Ishikawa (cell line): Measurements from ENCODE around the gene FOXO3.

Experiments used
- CEBPB ChIP-seq: IDR thresholded peaks from 2 replicates; pipeline ENCODE4 v1.6.1; 2012
- CREB1 ChIP-seq: IDR thresholded peaks from 2 replicates; pipeline ENCODE4 v1.6.1; 2012; ENCODE audit warnings: low read depth
- EGR1 ChIP-seq: IDR thresholded peaks from 2 replicates; pipeline ENCODE4 v1.6.1; 2012
- EP300 ChIP-seq: IDR thresholded peaks from 2 replicates; pipeline ENCODE4 v1.6.1; 2012; ENCODE audit warnings: borderline replicate concordance
- FOXM1 ChIP-seq: IDR thresholded peaks from 2 replicates; pipeline ENCODE4 v1.6.1; 2012; ENCODE audit warnings: low read depth, borderline replicate concordance
- NFIC ChIP-seq: IDR thresholded peaks from 2 replicates; pipeline ENCODE4 v1.6.1; 2012
- RAD21 ChIP-seq: IDR thresholded peaks from 2 replicates; pipeline ENCODE4 v1.6.1; 2012; ENCODE audit warnings: low read depth
- TAF1 ChIP-seq: IDR thresholded peaks from 2 replicates; pipeline ENCODE4 v1.6.1; 2012; ENCODE audit warnings: low read depth, mild to moderate bottlenecking
- TCF12 ChIP-seq: IDR thresholded peaks from 2 replicates; pipeline ENCODE4 v1.6.1; 2012; ENCODE audit warnings: low read depth
- TEAD4 ChIP-seq: IDR thresholded peaks from 2 replicates; pipeline ENCODE4 v1.6.1; 2012
- YY1 ChIP-seq: IDR thresholded peaks from 2 replicates; pipeline ENCODE4 v1.6.1; 2012; ENCODE audit warnings: low read depth
- ZBTB7A ChIP-seq: IDR thresholded peaks from 2 replicates; pipeline ENCODE4 v1.6.1; 2012; ENCODE audit warnings: low read depth
- TF ChIP-seq, protein P1 (sequence below): IDR thresholded peaks from 2 replicates; pipeline ENCODE4 v1.6.1; 2012; ENCODE audit warnings: low read depth, mild to moderate bottlenecking
- TF ChIP-seq, protein P2 (sequence below): IDR thresholded peaks from 2 replicates; pipeline ENCODE4 v1.6.1; 2012
- TF ChIP-seq, protein P3 (sequence below): IDR thresholded peaks from 2 replicates; pipeline ENCODE4 v1.6.1; 2012

The FOXO3 gene

DNA sequence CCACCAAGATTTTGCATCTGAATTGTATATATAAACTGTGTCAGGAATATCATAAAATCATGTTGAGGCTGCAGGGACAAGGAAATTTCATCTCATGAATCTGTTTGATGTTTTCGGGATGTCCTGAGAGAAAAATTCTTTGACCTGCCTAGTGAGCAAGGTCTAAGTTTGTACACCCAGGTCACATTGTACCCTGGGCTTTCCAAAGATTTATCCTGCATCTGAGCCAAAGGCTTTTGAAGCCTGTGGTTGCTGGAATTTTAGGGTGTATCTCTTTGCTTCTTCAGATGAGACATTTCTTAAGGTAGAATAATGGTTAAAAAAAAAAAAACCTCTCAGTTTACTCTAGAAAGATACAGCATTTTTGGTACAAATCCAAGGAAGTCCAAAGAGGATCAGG is 63.3 kb downstream of the FOXO3 start:
- no peak for TF ChIP-seq EP300
- TF ChIP-seq EGR1: no peak
- TF ChIP-seq TCF12: no peak
- no peak for TF ChIP-seq TAF1
- TF ChIP-seq, protein P1, sequence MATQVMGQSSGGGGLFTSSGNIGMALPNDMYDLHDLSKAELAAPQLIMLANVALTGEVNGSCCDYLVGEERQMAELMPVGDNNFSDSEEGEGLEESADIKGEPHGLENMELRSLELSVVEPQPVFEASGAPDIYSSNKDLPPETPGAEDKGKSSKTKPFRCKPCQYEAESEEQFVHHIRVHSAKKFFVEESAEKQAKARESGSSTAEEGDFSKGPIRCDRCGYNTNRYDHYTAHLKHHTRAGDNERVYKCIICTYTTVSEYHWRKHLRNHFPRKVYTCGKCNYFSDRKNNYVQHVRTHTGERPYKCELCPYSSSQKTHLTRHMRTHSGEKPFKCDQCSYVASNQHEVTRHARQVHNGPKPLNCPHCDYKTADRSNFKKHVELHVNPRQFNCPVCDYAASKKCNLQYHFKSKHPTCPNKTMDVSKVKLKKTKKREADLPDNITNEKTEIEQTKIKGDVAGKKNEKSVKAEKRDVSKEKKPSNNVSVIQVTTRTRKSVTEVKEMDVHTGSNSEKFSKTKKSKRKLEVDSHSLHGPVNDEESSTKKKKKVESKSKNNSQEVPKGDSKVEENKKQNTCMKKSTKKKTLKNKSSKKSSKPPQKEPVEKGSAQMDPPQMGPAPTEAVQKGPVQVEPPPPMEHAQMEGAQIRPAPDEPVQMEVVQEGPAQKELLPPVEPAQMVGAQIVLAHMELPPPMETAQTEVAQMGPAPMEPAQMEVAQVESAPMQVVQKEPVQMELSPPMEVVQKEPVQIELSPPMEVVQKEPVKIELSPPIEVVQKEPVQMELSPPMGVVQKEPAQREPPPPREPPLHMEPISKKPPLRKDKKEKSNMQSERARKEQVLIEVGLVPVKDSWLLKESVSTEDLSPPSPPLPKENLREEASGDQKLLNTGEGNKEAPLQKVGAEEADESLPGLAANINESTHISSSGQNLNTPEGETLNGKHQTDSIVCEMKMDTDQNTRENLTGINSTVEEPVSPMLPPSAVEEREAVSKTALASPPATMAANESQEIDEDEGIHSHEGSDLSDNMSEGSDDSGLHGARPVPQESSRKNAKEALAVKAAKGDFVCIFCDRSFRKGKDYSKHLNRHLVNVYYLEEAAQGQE: no peak
- TF ChIP-seq, protein P2, sequence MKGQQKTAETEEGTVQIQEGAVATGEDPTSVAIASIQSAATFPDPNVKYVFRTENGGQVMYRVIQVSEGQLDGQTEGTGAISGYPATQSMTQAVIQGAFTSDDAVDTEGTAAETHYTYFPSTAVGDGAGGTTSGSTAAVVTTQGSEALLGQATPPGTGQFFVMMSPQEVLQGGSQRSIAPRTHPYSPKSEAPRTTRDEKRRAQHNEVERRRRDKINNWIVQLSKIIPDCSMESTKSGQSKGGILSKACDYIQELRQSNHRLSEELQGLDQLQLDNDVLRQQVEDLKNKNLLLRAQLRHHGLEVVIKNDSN: no peak
- TF ChIP-seq CREB1: no peak
- TF ChIP-seq TEAD4: no peak

DNA sequence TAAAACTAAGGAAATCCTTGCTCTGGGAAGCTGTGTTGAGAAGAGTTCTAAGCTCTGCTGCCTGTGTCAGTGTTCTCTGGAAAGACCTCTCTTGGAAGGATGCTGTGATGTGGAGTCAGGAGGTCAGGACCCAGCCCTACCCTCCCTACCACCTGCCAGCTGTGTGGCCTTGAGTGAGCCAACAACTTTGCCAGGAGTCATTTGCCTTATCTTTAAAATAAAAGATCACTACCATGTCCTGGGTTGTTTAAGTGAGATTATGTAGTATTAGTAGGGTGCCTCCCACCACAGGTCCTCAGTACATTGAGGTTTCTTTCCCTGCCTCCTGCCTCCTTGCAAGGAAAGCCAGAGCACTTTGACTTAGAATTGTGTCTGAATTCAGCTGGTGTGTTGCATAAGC is 64.9 kb downstream of the FOXO3 start:
- TF ChIP-seq TCF12 (no peak), CREB1 (no peak)

DNA sequence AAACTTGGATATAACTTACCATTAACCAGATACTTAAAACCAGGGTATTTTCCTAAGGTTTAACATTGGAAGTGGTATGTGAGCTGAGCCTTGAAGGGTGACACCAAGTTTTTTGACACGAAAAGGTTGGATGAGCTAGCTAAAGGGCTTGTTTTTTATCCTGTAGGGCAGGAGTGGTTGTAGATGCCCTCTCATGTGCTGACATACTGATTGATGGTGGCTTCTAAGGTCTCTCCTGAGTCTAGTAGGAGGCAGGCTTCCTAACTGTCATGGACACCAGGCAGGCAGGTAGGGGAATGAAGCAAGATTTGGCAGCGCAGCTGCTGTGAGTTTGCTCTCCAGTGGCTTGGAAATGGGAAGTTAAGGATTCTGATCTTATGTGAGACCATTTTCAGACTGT is 66.1 kb downstream of the FOXO3 start:
- TF ChIP-seq YY1 (no peak), TAF1 (no peak), EP300 (no peak), CREB1 (no peak), TEAD4 (no peak), CEBPB (no peak)
- TF ChIP-seq, protein P2: no peak
- TF ChIP-seq, protein P3, sequence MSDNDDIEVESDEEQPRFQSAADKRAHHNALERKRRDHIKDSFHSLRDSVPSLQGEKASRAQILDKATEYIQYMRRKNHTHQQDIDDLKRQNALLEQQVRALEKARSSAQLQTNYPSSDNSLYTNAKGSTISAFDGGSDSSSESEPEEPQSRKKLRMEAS: no peak

DNA sequence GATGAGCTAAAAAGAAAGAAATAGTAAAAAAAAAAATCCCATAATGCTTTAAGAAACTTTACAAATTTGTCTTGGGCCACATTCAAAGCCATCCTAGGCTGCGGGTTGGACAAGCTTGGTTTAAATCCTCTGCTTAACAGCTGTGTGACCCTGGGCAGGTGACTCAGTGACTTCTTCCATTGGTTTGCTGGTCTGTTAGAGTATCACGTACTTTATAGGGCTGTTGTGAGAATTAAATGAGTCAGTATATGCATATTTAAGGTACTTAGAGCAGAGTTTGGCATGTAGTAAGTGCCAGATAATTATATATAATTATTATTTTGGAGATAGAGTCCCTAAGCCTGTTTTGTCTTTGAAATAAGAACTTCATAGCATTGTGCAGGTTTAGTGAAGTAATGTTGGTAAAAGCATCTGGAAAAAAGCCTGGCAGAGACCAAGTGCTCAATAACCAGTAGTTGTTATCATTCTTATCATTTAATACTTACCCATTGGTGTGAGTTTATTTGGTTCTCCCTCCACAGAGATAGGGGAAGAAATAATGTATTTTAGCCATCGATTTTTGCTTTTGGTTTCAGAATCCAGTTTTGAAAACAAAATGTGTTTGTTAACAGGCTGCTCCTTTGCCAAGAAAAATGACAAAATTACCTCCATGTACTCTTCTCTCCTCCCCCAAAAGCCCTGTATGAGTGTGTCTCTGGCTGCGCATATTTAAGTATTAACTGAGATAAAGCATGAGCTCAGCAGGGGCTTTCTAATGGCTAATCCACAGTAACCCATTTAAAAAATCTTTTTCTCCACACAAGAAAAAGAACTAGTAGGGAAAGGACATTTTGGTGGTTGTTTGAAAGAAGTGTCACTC is 67.2 kb downstream of the FOXO3 start:
- TF ChIP-seq, protein P3: no peak
- TF ChIP-seq EP300 (no peak), TEAD4 (no peak), EGR1 (no peak), CEBPB (no peak)
- TF ChIP-seq, protein P1: no peak

DNA sequence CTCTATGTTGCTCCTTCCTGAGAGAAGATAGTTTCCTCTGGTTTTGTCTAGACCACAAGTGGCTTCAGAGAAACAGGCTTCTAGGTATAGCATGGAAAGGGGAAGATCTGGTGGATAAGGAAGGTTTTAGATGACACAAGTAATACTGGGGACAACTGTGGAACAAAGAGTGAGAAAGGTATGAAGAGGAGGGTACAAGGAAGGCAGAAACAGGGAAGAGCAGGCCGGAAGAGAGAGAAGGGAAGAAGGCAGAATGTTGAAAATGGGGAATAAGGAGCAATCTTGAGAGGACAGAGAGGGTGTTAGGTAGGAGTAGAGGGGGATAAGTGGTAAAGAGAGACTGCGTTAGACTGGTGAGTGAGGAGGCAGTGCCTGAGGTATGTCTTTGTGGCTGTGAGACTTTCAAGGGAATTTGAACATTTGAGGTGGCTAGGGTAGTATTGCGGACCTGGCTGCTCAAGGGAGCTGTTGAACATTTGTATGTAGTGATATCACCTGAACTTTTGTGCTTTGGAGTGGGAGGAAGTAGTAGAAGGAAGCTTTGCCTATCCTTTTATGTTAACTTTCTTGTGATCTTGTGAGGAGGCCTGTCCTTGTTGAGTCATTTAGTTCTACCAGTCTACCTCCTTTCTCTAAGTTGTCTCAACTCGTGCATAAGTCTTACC is 69.5 kb downstream of the FOXO3 start:
- no peak for TF ChIP-seq EP300

DNA sequence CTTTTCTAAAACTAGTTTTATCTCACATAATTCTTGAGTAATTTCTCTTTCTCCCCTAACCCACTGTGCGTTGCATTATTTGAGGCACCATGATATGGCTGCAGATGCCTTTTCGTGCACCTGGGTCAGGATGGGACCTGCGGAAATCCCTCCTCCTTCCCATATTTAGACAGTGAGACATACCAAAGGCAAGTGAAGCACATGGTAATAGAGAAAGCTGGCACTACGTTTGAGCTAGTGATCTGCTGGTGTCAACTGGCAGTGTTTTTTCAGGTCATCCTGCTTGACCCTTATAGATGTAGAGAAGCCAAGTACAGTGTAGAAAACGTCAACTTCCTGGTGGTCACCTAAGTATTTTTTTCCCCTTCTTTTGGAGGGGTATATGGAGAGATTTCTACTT is 71.7 kb downstream of the FOXO3 start:
- TF ChIP-seq, protein P3: no peak
- TF ChIP-seq CREB1: no peak
- no peak for TF ChIP-seq NFIC
- no peak for TF ChIP-seq ZBTB7A
- TF ChIP-seq, protein P2: no peak
- no peak for TF ChIP-seq TEAD4
- TF ChIP-seq CEBPB: no peak

DNA sequence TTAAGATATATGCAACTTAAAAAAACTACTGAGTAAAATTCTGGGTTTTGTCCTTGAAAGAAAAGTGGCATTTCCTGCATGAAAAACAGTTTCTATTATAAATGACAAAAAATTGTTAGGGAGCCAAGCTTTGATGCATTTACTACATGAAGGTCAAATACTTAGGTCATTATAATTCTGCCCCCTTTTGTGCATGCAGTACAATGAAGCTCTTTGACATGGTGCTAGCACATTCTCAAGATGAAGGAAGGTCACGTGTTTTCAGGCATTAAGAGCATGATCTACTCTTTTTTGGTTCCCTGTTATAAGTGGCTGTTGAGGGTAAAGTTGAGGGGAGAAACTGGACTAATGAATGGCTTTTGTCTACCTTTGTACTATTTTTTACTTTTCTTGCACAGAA is 72.7 kb downstream of the FOXO3 start:
- TF ChIP-seq EP300 (no peak), TAF1 (no peak), CEBPB (no peak), FOXM1 (no peak), EGR1 (no peak), CREB1 (no peak), TCF12 (no peak), TEAD4 (no peak), RAD21 (no peak), YY1 (no peak), ZBTB7A (no peak), NFIC (no peak)
- TF ChIP-seq, protein P1: no peak
- TF ChIP-seq, protein P3: no peak
- TF ChIP-seq, protein P2: no peak
